Peyer's patch (tissue), 4 donors: ENCODE data around the gene ETF1. TPM values are rescaled to one million over a fixed set of nuclear protein-coding genes. Genes with fewer than 3 reads are reported as not detected.
A peak's percentile ranks its signal among the peaks of the same experiment; 100 is the strongest.

Experiments used
- DNase-seq, 3 donors: peaks; one replicate each; pipeline ENCODE4 v3.0.0-alpha.2; 2017 to 2019
- H3K27ac ChIP-seq, 4 donors: fragments of 200-600 bp; sonication (generic); one replicate each; pipeline ENCODE4 v1.5.1; 2016 to 2019
- H3K27me3 ChIP-seq, 2 donors: fragments of 200-600 bp; sonication (generic); one replicate each; pipeline ENCODE4 v1.5.1; 2019
- H3K36me3 ChIP-seq, 3 donors: fragments of 200-600 bp; sonication (generic); one replicate each; pipeline ENCODE4 v1.5.1; 2016 to 2019
- H3K4me1 ChIP-seq, 4 donors: fragments of 200-600 bp; sonication (generic); one replicate each; pipeline ENCODE4 v1.5.1; 2016 to 2019
- H3K4me3 ChIP-seq, 4 donors: fragments of 200-600 bp; sonication (generic); 1 replicate in 3 of 4; 2 replicates in 1 of 4; pipeline ENCODE4 v1.5.1; 2016 to 2019; ENCODE audit warnings: mild to moderate bottlenecking in 1 of 4
- H3K9me3 ChIP-seq, 4 donors: fragments of 200-600 bp; sonication (generic); one replicate each; pipeline ENCODE4 v1.5.1; 2016 to 2019; ENCODE audit warnings: mild to moderate bottlenecking in 1 of 4
- CTCF ChIP-seq, 6 experiments: fragments of 450-650 bp in 4 of 6; fragments of 200-600 bp in 2 of 6; sonication (generic) in 1 of 6; IDR thresholded peaks; one replicate each; pipeline ENCODE4 v1.5.1; 2017 to 2019; ENCODE audit warnings: antibody characterized with exemption in 6 of 6, mild to moderate bottlenecking in 3 of 6, moderate library complexity in 1 of 6
- POLR2A ChIP-seq, 2 donors: fragments of 450-650 bp; IDR thresholded peaks; one replicate each; pipeline ENCODE4 v1.5.1; 2017; ENCODE audit warnings: antibody characterized with exemption in 2 of 2, mild to moderate bottlenecking in 2 of 2, moderate library complexity in 2 of 2
- total RNA-seq, 4 donors: library from RNA; depleted of rRNA; stranded (reverse); fragments of >200 nt; gene quantifications; one replicate each; pipeline ENCODE4 v1.1.0, GENCODE V29; 2016

ETF1 gene
- total RNA-seq, 4 donors from 2014 or later: 33.3 to 75.1 (median 39.3) TPM

- no peak overlapping the region for H3K27ac ChIP-seq
- no peak for DNase-seq
- H3K4me1 ChIP-seq: no peaks in the 10 kb centered on the region
- no peaks in the 10 kb centered on the region for H3K36me3 ChIP-seq
- TF ChIP-seq POLR2A (IDR thresholded peaks at IDR 0.05) (no peak), CTCF (IDR thresholded peaks at IDR 0.05) (no peak)
- no peaks in the 10 kb centered on the region for H3K9me3 ChIP-seq
- no peak overlapping the region for H3K4me3 ChIP-seq
- no peaks in the 10 kb centered on the region for H3K27me3 ChIP-seq
Measured at GRCh38 chr5:138580777-138581176, 37.7 kb upstream of the ETF1 start.

- Histone ChIP-seq H3K4me3 (no peak overlapping the region), H3K27me3 (no peaks in the 10 kb centered on the region), H3K27ac (no peak overlapping the region), H3K4me1 (no peaks in the 10 kb centered on the region), H3K9me3 (no peaks in the 10 kb centered on the region), H3K36me3 (no peaks in the 10 kb centered on the region)
- no peak for DNase-seq
- no peak for TF ChIP-seq CTCF (IDR thresholded peaks at IDR 0.05)
- TF ChIP-seq POLR2A (IDR thresholded peaks at IDR 0.05): no peak
Measured at GRCh38 chr5:138580001-138580400, 37.0 kb upstream of the ETF1 start.

GRCh38 chr5:138579517-138579863, 36.5 kb upstream of the ETF1 start:
- Histone ChIP-seq H3K27me3 (no peaks in the 10 kb centered on the region), H3K27ac (no peak overlapping the region), H3K4me3 (no peak overlapping the region), H3K4me1 (peaks cover 0 to under 1% (median 0%) of the 10 kb centered on the region in 4 donors), H3K36me3 (no peaks in the 10 kb centered on the region), H3K9me3 (no peaks in the 10 kb centered on the region)
- TF ChIP-seq CTCF (IDR thresholded peaks at IDR 0.05) (no peak), POLR2A (IDR thresholded peaks at IDR 0.05) (no peak)
- DNase-seq: no peak

- no peak overlapping the region for H3K27ac ChIP-seq
- H3K4me1 ChIP-seq: peaks cover 0 to 7% (median 2%) of the 10 kb centered on the region in 4 donors
- TF ChIP-seq POLR2A (IDR thresholded peaks at IDR 0.05) (no peak), CTCF (IDR thresholded peaks at IDR 0.05) (no peak)
- H3K4me3 ChIP-seq: no peak overlapping the region
- no peak for DNase-seq
- H3K36me3 ChIP-seq: peaks cover 0 to 11% (median 0%) of the 10 kb centered on the region in 3 donors
- H3K27me3 ChIP-seq: no peaks in the 10 kb centered on the region
- H3K9me3 ChIP-seq: no peaks in the 10 kb centered on the region
Measured at GRCh38 chr5:138577452-138577851, 34.4 kb upstream of the ETF1 start.

GRCh38 chr5:138575194-138576015, 32.4 kb upstream of the ETF1 start, which contains the start of gene HSPA9:
Gene HSPA9, minus strand, starts transcription at chr5:138575401. Its CDS starts 83 bp downstream, at chr5:138575318.
- Histone ChIP-seq H3K9me3 (no peaks in the 10 kb centered on the region), H3K27me3 (no peaks in the 10 kb centered on the region), H3K4me3 (peak within 1 kb of the TSS; percentile 77 to 99 (median 91)), H3K4me1 (peaks cover 0 to 7% (median 2%) of the 10 kb centered on the region in 4 donors), H3K27ac (peak within 1 kb of the TSS; percentile 97 to 99 (median 98)), H3K36me3 (peaks cover 0 to 31% (median 0%) of the 10 kb centered on the region in 3 donors)
- TF ChIP-seq CTCF (IDR thresholded peaks at IDR 0.05) (peak in 4 of 6 experiments; percentile 5 to 40 (median 36)), POLR2A (IDR thresholded peaks at IDR 0.05) (peak; percentile 71 to 85)
- DNase-seq: peak; percentile 97 to 99 (median 98)
